GM11168 (cell line): ENCODE measurements around the gene AP1S1.
"Not testable (repeated sequence)": the region's sequence is repeated elsewhere in the genome, so short reads cannot be mapped to it uniquely, and the experiment has no call there.

Source experiments
- in situ Hi-C: fragments of 300-500 bp; cut with MboI; formaldehyde crosslinking; loops from one replicate; pipeline ENCODE4 v1.12.0; 2022; ENCODE audit warnings: low sequenced_read_pairs; ENCODE audit not compliant: unreplicated experiment

AP1S1 gene

DNA sequence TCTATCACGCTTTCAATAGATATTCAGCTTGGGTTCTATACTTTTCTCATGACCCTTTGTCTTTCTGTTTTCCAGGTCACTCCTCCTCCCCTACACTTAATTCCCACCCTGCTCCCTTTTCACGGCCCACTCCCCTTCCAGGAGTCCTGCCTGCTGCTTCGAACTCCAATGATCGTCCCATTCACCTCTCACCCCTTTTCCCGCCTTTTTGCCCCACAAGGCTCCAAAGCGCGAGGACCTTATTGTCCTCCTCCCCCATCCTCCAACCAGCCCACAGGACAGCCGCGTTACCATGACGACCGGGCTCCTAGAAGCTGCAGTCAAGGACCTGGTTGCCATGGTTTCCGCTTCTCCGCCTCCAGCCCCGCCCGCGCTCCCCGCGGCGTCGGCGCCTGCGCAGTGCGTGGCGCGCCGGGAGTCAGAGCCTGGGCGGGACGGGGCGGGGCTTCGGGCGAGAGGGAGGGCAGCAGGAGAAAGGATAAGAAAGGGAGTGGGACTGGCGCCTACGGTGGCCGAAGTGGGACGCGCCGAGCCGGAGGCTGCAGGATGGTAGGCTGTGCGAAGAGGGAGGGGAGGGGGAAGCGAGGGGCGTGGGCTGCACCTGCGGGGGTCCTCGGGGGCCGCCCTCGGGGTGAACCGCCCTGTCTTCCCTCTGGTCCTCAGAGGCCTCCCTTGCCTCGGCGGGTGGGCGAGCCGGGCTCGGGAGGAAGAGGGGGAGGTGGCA lies at the start of gene AP1S1:
AP1S1 (plus strand) TSS at position 508 of the 724 bp plus-strand sequence; CDS start at position 547, 39 bp downstream.
- in situ Hi-C loops, result no loop called here

DNA sequence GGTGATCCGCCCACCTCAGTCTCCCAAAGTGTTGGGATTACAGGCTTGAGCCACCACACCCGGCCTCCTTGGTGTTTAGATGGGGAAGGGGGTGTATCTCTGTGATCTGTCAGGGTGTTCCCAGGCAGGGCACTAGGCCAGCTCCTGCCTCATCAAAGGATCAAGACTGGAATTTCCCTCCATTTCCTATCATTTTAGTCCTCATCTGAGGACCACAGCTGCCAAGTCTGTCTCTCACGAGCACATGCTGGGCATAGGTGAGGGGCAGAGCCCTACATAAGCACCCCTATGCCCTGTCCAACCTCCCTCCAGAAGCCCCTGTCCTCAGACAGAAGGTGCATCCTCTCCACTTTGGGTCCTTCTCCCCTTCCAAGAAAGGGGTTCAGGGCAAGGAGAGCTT lies 49.5 kb upstream of the AP1S1 start:
- in situ Hi-C loops, result no loop called here

DNA sequence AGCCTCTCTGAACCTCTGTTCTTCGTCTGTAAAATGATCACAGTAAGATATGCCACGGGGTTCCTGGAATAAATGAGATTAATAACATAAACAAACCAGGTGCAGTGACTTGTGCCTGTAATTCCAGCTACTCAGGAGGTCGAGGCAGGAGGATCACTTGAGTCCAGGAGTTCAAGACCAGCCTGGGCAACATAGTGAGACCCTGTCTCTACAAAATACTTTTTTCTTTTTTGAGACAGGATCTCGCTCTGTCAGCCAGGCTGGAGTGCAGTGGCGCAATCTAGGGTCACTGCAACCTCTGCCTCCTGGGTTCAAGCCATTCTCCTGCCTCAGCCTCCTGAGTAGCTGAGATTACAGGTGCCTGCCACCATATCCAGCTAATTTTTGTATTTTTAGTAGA lies 49.0 kb upstream of the AP1S1 start:
- in situ Hi-C loops, result not testable (repeated sequence)

DNA sequence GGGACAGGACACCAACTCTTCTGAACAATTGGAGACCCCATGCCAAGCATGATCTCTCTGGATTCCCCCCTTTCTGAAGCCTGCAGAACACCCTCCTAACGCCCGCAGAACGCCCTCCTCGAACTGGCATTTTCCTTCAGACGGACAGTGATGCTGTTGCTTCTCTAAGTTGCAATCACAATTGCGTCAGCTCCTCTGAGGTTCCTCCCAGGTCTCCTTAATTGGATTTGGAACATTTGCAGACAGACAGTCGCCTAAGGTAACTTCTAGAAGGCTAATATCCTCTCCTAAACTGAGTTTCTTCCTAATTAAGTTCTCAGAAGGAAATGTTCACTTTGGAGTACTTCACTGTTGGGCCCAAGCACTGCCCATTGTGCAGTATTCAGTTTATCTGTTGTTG lies 47.9 kb upstream of the AP1S1 start:
- in situ Hi-C loops, result no loop called here

DNA sequence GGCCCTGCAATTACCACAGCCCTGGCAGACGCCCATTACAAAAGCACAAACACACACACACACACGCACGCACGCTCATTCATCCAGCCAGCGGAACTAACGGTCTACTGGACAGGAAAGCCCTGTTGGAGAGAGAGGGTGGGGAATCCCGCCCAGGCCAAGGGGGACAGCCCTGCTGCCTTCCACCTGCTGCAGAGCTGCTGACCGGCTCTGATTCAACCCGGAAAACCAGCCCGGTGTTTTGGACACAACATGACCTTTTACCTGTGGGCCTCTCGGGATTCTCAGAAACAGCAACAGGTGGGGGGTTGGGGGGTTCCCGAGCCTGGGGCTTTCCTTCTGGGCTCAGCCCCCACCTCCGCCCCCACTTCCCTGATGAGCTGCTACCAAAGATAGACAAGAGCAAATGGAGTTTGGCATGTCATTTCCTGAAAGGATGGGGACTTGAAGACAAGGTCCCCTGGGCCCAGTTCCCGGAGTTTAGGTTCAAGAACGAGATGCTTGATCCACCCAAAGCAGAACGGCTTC lies 45.9 kb upstream of the AP1S1 start:
- in situ Hi-C loops, result no loop called here

DNA sequence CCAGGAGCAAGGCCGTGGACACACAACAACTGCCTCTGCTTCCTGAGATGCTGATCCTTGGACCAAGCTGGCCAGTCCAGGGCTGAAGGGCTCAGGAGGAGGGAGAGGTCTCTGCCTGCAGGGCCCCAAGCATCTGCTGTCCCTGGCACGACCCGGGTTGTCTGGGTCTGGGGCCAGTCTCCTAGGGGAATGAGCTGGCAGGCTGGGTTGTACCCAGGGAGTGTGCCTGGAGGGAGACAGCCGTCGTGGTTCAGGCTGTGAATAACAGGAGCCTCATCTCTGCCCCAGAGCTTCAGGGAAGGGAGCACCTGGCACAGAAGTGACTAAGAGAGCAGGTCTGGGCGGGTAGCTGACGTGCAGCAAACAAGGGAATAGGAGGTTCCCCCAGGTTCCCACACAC lies 45.3 kb upstream of the AP1S1 start:
- in situ Hi-C loops, result no loop called here

DNA sequence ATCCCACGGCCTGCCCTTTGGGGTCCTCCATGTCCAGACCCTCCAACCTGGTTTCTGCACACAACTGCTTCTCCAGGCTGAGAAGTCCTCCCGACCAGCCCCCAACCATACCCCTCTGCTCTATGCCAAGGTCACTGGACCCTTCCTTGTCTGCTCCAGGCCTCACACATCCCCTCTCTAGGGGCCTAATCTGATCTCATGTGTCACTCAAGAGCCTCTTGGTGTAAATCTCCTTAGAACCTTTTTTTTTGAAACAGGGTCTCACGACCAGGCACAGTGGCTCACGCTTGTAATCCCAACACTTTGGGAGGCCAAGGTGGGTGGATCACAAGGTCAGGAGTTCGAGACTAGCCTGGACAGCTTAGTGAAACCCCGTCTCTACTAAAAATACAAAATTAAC lies 44.9 kb upstream of the AP1S1 start:
- in situ Hi-C loops, result no loop called here

DNA sequence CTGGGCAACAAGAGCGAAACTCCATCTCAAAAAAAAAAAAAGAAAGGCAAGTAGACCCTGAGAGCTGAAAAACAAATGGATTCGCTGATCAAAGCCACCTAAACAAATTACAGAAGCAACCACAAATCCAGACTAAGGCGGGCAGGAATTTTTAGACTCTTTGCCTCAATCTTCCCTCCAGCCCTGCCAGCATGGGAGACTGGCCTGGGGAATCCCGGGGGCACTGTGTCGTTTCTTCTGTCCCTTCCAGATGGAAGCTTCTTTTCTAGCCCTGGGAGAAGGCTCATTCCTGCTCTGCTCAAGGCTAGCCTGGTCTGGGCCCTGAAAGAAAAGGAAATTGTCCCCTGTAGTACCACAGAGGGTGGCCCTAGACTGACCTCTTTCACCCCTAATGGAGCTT lies 43.0 kb upstream of the AP1S1 start:
- in situ Hi-C loops, result no loop called here

DNA sequence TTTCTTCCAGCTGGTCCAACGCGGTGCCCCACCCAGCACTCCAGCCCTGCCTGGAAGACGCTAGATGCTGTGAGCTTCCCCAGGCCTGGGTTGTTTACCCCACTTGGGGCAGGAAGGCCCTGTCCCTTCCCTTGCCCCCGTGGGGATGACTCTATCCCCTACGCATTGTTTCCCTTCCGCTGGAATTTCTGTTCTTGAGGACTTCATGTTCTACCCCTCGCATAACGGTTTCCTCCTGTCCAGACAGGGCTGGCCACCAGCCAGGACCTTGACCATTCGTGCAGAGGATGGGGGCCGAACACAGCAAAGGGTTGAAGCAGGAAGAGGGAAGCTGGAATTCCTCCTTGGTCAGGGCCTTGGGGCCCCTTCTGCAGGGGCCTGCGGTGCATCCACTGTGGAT lies 42.0 kb upstream of the AP1S1 start:
- in situ Hi-C loops, result no loop called here

DNA sequence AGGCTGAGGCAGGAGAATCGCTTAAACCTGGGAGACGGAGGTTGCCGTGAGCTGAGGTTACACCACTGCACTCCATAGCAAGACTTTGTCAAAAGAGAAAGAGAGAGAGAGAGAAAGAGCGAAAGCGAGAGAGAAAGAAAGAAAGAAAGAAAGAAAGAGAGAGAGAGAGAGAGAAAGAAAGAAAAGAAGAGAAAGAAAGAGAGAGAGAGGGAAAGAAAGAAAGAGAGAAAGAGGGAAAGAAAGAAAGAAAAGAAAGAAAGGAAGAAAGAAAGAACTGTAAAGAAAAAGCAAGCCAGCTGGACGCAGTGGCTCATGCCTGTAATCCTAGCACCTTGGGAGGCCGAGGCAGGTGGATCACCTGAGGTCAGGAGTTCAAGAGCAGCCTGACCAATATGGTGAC lies 41.1 kb upstream of the AP1S1 start:
- in situ Hi-C loops, result not testable (repeated sequence)

DNA sequence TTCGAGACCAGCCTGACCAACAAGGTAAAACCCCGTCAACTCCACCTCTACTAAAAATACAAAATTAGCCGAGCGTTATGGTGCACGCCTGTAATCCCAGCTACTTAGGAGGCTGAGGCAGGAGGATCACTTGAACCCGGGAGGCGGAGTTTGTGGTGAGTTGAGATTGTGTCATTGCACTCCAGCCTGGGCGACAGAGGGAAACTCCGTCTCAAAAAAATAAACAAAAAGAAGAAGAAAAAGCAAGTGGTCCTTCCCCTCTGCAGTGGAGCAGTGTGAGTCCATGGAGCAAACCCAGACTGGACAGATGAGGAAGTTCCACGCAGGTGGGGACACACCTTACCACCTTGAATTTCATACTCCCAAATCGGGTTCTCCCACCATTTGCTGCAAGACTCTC lies 40.4 kb upstream of the AP1S1 start:
- in situ Hi-C loops, result no loop called here

DNA sequence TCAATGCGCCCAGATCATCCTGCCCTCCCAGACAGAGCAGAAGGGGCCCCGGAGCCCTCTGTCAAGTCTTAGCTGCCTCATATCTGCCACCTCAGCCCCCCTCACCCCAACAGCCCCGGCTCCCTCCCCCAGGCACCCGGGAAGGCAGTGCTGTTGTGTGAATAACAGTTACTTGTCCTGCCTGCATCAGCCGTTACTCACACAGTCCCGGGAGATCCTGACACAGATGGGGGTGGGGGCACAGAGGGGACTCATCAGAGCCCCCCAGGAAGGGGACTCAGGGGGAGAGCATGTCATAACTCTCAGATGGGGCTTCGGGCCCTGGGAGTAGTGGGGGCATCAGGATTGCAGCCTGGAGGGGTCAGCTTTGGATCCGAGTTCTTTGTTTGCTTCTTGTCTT lies 39.8 kb upstream of the AP1S1 start:
- in situ Hi-C loops, result no loop called here

DNA sequence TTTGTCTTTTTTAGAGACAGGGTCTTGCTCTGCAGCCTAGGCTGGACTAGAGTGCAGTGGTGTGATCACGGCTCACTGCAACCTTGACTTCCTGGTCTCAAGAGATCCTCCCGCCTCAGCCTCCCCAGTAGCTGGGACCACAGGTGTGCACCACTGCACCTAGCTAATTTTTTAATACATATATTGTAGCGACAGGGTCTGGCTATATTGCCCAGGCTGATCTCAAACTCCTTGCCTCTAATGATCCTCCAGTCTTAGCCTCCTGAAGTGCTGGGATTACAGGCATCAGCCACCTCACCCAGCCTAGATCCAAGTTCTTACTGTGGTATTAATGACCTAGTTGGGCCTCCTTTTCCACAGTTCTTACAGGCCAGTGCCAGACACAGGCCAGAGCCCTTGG lies 39.1 kb upstream of the AP1S1 start:
- in situ Hi-C loops, result no loop called here

DNA sequence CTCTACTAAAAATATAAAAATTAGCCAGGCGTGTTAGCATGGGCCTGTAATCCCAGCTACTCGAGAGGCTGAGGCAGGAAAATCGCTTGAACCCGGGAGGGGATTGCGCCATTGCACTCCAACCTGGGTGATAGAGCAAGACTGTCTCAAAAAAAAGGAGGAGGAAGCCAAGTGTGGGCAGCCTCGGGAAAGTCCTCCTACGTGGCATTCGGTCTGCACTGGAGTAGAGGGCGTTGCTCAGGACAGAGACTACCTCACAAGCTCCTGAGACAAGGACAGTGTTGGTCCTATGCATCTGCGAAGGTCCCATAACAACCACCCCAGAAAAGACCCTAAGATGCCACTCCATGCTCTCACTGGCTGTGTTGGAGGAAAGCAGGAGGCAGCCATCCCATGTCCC lies 37.4 kb upstream of the AP1S1 start:
- in situ Hi-C loops, result no loop called here

DNA sequence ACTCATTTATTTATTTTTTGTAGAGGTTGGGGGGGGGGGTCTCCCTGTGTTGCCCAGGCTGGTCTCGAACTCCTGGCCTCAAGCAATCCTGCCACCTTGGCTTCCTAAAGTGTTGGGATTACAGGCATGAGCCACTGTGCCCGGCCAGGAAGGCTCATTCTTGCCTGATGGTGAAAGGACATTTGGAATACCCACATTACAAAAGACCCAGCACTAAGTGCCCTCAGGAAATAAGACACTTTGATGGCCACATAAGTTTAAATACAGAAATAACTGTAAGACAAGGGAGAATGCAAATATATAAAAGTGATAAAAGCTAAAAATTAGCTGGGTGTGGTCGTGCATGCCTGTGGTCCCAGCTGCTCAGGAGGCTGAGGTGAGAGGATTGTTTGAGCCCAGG lies 35.4 kb upstream of the AP1S1 start:
- in situ Hi-C loops, result no loop called here

DNA sequence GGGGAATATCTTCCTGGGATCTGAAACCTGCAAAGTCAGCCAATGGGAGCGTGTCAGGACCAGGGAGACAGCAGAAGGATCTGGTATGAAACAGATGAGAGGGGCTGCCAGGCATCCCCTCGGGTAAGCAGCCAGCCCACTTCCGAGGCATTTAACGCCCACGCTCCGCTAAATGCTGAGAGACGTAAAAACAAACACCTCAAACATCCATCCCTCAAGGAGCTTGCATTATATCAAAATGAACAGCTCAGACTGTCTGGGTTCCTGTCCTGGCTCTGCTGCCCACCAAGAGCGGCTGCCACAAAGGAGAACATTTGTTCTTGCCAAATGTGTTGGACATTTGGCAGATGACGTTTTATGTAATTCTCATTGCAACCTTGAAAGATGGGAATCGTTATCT lies 34.4 kb upstream of the AP1S1 start:
- in situ Hi-C loops, result no loop called here

DNA sequence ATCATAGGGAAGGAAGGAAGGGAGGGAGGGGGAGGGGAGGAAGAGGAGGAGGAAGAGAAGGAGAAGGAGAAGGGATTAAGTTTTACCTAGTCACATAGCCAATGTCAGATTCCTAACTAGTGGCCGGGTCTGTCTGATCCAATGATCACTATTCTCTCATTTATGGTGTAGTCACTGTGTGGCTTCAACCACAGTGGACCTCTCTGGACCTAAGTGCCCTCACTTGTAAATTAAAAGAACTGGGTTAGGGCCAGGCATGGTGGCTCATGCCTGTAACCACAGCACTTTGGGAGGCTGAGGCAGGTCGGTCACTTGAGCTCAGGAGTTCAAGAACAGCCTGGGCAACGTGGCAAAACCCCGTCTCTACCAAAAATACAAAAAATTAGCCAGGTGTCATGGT lies 34.0 kb upstream of the AP1S1 start:
- in situ Hi-C loops, result no loop called here

DNA sequence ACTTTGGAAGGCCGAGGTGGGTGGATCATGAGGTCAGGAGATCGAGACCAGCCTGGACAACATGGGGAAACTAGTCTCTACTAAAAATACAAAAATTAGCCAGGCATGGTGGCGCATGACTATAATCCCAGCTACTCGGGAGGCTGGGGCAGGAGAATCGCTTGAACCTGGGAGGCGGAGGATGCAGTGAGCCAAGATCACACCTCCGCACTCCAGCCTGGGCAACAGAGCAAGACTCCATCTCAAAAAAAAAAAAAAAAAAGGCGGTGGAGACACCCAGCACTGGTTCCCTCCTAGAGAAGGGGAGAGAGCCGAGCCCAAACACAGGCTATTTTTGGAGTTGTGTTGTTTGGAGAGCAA lies 32.7 kb upstream of the AP1S1 start:
- in situ Hi-C loops, result not testable (repeated sequence)

DNA sequence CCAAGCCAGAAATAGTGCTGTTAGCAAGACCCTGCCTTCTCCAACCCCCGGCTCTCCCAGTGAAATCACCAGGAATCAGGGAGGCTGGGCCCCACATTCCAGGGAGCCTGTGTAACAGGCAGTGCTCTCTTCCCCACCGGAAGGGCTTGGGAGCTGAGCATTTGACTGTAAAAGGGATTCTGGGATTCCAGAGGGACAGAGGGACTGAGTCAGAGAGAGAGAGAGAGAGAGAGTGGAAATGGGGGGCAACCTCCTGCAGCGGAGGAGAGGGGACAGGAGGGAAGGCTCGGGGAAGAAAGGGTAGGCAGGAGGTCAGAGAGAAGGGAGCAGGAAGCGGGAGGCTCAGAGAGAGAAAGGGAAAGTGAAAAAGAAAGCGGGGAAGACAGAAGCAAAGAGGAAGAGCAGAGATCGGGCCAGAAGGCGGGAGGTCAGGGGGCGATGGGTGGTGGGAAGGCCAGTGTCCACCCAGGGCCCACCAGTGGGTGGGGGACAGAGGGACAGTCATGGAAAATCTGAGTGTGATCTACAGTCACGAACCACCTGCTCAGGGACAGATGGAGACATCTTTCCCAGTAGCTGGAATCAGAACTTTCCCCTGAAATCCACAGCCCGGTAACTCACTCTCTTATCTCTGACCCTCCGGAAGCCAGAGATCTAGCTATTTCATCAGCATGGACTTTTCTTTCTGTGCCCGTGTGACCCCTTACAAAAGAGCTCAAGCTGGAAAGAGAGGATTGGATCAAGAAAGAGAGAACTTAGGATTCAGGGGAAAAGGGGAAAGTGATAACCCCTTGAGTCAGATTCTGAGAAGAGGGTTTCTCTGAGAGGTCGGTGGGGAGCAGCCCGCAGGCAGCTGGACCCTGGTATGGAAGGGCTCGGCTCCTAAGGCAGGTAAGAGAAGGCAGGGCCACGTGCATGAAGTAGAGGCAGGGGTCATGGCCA lies 32.0 kb upstream of the AP1S1 start:
- in situ Hi-C loops, result no loop called here

DNA sequence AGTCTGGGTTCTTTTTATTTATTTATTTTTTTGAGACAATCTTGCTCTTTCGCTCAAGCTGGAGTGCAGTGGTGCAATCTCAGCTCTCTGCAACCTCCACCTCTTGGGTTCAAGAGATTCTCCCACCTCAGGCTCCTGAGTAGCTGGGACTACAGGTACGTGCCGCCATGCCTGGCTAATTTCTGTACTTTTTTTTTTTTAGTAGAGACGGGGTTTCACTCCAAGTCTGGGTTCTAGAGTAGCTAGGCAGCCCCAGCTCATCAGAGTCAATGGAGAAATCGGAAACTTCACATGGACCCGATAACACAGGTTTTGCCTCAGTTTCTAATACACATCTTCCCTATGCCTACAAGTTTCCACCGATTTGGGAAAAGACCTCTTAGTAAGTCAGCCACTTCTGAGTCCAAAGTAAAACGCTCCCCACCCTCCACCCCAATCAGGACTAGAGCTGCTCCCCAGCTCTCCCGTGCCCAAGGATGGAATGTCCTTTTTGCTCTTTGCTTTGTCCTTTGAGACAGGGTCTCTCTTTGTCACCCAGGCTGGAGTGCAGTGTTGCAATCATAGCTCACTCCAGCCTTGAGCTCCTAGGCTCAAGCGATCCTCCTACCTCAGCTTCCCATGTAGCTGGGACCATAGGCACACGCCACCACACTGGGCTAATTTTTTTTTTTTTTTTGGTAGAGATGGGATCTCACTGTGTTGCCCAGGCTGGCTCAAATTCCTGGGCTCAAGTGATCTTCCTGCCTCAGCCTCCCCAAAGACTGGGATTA lies 31.2 kb upstream of the AP1S1 start:
- in situ Hi-C loops, result no loop called here

DNA sequence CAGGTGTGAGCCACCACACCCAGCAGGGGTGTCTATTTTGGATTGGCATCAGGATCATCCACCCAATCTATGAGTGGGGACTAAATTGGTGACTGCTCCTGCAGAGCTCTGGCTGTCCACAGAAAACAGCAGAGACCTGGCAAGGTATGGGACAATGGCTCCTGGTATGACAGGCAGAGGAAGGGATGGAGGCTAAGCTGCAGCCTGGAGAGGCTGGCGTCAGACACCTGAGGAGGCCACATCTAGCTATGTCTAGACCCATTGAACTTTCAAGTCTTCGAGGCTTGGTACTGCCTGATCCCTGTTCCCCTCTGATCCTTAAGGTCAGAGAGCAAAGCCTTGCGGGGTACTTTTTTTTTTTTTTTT lies 30.6 kb upstream of the AP1S1 start:
- in situ Hi-C loops, result no loop called here
